Hindlimb muscle (tissue), 1 donor: Measurements from ENCODE around the gene PEMT. TPM values are rescaled to one million over a fixed set of nuclear protein-coding genes. Genes with fewer than 3 reads are reported as not detected.
A peak's percentile ranks its signal among the peaks of the same experiment; 100 is the strongest.
"Not testable (repeated sequence)": the region's sequence is repeated elsewhere in the genome, so short reads cannot be mapped to it uniquely, and the experiment has no call there.

Experiments
- DNase-seq: peaks from one replicate; pipeline ENCODE4 v3.0.0-alpha.2; 2013
- polyA plus RNA-seq: library from polyadenylated mRNA; unstranded; fragments of 120-200 nt; gene quantifications from one replicate; pipeline ENCODE4 v1.2.1, GENCODE V29; 2013; ENCODE audit not compliant: insufficient read length

PEMT gene
- polyA plus RNA-seq, 1 donor = 28.3 TPM

DNA sequence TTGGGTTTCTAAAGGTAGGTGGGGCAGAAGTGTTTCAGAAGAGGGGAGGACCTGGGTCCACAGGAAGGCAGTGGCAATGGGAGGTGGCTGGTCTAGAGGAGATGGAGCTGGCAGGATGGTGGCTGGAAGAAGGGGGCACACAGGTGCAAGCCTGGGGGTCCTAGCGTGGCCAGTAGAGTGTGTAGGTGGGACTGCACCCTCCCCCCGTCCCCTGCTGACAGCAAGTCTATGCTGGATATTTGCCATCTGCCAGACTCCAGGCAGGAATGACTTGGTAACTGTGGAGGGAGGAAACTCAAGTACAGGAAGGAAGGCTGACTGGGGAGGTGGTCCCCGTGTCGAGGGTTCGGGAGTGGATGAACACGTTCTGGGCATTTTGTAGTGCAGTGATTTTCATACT, 106.1 kb downstream of the PEMT start:
- no peak for DNase-seq

DNA sequence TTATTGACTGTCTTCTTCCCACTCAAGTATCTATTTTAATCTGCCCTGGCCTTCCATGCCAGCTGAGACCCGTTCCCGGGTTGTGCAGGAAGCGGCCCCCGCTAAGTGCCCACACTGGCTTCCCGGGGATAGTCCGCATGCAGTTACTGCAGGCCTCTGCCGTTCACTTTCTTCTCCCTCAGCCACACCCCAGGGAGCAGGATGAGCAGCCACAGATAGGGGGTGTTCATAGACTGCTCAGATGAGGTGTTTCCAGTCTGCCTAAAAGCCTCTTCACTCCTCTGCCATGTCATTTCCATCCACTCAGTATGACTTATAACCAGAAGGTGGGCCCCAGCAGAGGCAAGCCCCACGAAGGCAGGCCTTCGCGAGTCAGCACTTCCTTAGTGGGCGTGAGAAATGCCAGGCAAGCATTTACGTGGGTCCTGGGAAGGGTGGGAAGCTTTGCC, 107.0 kb downstream of the PEMT start:
- no peak for DNase-seq

DNA sequence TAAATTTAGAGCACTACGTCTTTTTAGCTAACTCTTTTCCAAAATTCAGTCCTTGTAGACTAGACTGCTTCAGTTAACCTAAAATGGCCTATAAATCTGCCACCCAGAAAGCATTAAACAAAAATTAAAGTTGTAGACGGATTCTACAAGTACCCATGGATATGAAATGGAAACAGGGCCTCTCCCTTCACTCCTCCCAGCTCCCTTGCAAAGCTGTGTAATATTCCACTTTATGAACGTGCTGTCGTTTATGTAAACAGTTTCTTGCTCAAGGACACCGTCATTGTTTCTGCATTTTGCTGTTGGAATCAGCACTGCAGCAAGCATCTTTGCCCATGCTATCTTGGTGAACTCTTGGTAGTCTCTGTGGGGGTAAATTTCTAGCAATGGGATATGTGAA, 109.6 kb downstream of the PEMT start:
- DNase-seq = no peak

DNA sequence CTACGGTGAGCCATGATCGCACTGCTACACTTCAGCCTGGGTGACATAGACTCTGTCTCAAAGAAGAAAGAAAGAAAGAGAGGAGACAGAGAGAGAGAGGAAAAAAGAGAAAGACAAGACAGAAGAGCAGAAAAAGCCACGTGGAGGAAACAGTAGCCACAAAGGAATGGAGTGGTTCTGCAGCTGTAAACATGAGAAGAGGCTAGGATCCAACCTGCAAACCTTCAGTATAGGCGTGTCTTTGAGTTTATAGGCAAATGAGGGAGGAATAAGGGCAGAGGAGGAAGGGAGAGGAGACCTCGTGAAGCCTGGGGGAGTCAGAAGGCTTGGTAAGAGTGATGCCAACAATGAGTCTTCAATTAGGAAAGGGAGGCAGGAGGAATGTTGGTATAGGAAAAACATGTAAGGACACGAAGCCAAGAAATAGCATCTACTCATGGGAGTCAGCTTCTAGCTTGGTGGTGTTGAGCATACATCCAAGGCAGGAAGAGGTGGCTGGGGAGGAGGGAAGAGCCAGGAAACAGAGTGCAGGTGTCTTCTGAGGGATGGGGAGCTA, 110.8 kb downstream of the PEMT start:
- no peak for DNase-seq

DNA sequence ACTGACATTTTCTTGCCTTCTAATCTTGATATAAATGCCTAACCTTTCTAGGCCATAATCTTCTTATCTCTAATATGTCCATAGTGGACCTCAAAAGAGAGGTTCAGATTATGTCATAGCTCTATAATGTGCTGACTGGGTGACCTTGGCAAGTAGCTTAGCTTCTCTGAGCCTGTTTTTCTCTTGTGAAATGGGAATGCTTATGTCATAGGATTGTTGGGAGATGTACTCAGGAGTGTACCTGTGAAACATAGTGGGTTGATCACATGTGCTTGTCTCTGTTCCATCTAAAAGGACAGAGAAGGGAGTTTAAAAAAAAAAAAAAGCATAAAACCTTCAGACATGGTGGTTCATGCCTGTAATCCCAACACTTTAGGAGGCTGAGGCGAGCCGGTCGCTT, 112.3 kb downstream of the PEMT start:
- DNase-seq = no peak

DNA sequence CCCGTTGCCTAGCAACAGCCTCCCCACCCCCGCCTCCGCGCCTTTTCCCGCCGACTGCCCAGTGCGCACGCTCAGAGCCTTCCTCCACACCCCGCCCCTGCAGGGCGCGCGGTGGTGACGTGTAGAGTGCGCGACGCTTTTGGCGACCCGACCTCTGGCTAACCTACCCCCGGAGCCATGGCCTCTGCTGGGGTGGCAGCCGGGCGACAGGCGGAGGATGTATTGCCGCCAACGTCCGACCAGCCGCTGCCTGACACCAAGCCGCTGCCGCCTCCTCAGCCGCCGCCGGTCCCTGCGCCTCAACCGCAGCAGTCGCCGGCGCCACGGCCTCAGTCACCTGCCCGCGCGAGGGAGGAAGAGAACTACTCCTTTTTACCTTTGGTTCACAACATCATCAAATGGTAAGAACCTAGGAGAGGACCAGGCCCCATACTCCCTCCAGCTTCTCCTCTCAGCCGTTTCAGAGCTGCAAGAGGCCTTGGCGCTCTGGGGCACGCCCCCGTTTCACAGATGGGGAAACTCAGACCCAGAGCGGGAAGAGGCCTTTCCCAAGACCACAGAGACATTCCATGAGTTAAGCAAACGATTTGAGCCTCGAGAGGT, 114.5 kb downstream of the PEMT start, which contains the start of gene MED9:
Gene MED9, plus strand, starts transcription at position 136 of the 603 bp plus-strand sequence. Its CDS starts 42 bp downstream, at position 178.
- DNase-seq = peak; percentile 96

DNA sequence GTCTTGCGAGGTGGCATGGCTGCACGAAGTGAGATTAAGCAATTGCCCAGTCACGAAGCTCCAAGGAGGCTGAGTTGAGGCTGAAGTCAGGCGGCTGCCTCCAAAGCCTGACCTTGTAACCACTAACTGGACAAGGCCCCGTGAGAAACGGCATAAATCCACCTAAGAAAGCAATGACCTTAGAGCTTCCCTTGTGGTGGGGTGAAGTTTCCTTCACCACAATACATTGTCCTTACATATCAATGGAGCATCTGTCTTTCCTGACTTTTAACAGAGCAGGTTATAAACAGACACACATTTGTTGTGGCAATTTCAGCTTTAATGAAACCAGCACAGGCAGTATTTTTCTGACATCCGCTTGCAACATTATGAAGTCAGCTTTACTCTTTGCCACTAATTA, 117.2 kb downstream of the PEMT start:
- DNase-seq = no peak

DNA sequence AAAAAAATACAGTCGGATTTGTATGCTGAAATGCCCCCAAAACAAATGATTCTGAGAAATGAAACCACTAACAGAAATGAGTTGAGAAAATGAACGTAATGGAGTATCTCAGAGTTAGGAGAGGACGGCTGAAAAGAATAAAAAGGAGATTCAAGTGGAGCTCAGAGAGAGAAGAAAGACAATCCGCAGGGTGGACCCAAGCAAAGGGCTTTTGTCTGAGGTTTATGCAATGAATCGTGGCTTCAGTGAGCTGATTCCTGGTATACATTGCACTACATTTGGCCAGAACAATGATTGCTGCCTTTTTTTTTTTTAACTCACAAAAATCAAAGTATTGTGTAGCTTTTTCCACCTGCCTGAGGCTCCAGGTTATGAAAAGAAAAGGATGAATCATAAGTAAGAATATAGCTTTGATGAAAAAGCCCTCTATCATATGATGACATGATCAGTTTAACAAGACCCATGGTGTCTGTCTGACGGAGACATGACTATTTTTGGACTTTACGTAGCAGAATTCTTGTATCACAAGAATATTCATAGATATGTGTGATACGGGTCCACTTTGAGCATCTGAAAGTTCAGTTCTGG, 119.1 kb downstream of the PEMT start:
- DNase-seq = no peak

DNA sequence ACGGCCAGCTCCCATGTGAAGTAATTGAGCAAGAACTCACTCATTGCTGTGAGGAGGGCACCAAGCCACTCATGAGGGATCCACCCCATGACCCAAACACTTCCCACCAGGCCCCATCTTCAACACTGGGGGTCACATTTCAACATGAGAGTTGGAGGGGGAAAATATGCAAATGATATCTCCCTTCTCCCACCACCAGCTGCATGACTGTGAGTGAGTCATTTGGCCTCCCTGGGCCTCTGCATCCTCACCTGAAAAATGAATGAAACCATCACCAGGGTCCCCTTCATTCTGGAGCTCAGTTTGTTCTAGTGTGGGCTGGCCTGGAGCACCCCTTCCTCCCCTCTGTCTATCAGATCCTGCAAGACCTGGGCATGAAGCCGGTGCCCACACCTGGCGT, 121.5 kb downstream of the PEMT start:
- no peak for DNase-seq

DNA sequence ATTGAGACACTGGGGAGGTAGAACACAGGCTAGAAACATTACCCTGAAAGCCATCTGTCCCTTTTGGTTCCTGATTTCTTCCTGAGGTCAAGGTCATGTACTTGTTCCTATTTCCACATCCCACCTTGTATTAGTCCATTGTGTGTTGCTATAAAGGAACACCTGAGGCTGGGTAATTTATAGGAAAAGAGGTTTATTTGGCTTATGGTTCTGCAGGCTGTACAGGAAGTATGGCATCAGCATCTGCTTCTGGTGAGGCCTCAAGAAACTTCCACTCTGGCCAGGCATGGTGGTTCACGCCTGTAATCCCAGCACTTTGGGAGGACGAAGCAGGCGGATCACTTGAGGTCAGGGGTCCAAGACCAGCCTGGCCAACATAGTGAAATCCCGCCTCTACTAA, 122.2 kb downstream of the PEMT start:
- DNase-seq = no peak

DNA sequence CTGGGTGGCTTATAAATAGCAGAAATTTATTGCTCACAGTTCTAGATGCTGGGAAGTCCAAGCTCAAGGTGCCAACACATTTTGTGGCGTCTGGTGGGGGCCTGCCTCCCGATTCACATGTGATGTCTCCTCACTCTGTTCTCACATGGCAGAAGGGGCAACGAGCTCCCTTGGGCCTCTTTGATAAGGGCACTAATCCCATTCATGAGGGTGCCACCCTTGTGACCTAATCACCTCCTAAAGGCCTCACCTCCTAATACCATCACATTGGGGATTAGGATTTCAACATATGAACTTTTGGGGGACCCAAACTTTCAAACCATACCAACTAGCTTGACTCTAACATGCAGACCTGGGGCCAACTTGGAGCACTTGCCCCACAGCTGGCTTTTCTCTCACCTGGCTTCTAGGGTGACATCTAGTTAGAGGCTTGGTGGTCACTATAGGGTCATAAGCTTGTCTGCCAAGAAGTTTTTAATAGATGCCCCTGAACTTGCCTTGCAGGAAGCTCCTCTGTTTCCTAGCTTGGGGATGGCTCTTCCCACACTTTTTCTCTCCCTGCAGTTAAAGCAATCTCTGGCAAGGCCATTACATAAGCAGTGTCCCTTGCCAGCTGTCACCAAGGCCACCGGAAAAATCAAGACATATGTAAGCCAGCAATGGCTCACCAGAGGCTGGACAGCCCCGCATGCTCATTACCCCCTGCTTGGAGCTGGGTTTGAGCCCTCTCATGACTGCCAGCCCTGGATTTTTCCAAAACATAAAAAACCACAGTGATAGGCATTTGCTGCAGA, 123.1 kb downstream of the PEMT start:
- DNase-seq = no peak

DNA sequence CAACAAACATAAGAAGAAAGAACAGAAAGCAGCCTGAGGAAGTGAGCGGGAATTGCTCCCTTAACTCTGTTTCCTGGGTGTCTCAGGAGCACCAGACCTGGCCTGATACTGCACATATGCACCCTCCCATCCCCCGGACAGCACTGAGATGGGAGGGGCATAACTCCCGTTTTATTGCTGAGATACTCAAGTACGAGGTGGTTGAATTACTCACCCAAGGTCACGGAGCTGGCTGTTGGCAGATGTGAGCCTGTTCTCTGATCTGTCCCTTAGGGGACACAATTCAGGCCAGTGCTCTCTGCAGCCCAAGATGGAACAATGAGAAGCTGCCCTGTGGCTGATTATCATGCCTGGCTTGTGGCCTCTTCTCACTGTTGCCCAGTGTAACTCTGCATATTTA, 123.8 kb downstream of the PEMT start:
- no peak for DNase-seq

DNA sequence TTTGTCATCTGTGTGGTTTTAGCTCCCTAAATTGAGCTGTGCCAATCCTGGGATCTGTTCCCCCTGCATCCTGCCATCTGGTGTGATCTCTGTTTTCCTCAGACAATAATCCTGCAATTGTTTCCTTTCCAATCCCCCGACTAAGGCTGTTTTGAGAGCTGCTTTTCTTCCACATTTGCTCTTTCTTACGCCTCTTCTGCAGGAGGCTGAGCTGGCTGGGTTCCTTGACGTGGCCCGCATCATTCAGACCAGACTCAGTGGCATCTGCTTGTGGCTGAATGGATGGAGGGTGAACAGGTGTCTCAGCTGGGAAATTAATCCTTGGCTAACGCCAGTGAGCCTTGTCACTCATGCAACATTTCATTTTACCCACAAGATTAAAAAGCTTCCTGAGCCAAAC, 124.5 kb downstream of the PEMT start:
- DNase-seq = no peak

DNA sequence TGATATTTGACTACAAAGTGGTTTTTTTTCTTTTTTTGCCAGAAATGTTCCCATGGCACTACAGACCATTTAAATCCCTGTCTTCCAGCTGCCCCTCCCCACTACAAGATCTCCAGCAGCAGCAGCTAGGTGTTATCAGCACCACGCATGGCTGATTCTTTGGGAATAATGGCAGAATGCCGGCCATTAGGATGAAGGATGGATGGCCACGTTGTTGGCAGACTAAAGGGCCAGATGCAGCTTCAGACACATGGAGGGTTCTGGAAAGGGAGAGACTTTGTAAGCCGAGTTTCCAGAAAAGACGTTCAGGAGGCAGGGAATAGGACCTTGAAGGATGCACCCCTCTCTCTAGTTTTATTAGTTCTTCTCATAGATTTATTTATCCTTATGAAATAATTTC, 125.0 kb downstream of the PEMT start:
- DNase-seq = no peak

DNA sequence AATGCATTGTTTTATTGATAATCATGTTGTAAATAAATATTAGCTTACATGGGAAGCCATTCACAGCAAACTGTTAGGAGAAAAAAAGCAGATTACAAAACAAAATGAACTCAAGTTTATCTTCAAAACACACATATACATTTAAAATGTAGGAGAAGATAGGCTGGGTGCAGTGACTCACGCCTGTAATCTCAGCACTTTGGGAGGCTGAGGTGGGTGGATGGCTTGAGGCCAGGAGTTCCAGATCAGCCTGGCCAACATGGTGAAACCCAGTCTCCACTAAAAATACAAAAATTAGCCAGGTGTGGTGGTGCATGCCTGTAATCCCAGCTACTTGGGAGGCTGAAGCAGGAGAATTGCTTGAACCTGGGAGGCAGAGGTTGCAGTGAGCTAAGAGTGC, 125.6 kb downstream of the PEMT start:
- not testable (repeated sequence) for DNase-seq

DNA sequence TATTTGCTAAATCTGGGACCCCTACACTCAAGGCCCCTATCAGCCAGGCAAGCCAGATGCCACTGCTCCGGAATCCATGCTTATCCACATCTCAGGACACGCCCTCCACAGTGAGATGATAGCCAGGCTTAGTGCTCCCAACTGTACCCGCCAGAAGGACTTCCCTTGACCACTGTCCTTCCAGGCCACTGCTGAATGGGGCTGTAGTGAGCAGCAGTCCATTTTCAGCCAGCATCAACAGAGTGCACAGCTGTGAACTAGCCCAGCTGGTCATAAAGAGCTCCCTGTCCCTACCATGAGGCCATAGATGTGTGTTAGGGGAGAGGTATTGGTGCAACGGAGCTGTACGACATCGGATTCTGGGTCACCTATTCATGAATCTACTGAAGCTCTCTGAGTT, 127.7 kb downstream of the PEMT start:
- no peak for DNase-seq

DNA sequence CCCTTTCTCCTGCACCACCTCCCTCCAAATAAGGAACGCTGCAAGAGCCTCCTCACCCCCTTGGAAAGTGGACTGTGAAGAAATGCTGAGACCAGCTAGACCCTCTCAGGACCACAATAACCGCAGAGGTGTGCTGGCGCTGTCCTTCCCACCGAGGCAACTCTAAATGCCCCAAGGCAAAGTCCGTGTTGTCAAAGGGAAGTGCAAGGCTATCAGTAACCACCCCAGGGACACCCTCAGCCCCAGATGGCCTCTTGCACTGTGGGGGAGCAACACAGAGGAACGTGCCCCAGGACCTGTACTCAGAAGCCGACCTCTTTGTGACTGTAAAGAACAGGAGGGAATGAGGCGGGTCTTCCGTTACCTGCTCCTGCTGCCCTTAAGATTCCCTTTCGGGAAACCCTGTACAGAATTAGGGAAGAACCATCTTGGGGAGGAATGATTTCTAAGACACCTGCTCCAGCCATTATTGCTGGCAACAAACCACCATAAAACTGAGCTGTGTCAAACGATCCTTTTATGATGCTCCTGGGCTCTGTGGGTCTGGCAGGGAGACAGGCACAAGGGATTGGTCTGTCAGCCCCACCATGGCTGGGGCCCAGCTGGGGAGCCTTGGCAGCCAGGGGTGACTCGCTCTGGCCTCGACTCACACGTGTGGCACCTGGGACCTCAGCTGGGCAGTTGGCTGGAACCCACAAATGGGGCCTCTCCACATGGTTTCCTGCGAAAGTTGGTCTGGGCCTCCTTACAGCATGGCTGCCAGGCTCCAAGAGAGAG, 129.3 kb downstream of the PEMT start:
- DNase-seq = no peak

DNA sequence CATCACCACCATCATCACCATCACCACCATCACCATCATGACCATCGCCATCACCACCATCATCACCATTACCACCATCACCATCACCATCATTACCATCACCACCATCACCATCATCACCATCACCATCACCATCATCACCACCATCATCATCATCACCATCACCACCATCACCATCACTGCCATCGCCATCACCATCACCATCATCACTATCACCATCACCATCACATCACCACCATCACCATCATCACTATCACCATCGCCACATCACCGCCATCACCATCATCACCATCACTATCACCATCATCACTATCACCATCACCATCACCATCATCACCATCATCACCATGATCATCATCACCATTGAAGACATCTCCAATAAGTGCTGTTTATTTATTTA, 131.5 kb downstream of the PEMT start:
- no peak for DNase-seq

DNA sequence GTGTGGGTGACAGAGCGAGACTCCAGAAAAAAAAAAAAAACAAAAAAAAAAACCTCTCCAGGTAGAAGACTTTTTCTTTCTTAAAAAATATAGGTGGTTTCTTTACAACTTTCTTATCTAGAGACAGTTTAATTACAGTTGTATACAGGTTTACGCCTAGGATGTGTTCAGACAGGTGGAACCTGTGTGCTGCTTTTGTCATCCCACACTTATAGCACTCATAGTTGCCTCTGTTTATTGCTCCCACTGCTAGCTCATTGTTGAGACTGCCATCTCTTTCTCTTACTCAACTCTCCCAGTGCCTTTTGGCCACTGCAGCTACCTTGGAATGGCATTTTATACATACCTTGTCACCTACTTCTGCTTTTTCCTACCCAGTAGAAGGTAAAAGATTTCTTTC, 133.8 kb downstream of the PEMT start:
- DNase-seq = no peak

DNA sequence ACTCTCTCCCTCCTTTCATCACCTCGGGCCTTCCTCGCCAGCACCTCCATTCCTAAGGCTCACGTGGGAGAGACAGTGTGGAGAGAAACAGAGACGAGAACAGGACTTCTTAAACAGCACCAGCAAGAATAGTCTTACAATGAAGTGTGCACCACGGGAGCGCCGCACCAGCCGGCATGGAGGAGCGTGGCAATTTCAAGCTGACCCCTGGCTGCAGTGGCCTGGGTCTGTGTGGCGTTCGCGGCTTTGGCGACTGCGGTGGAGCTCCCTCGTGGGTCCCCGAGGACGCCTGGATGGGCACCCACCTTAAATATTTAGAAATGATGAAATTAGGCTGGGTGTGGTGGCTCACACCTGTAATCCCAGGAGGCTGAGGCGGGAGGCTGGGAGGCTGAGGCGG, 135.3 kb downstream of the PEMT start:
- DNase-seq = no peak
